ENCODE measurements around the gene ZNF516. TPM values are rescaled to one million over a fixed set of nuclear protein-coding genes. Genes with fewer than 3 reads are reported as not detected.

Gene ZNF516
- 14.8 and 21.9 TPM in 2 replicates for total RNA-seq

GRCh38 chr18:76495006-76495370 lies at the start of gene ZNF516:
ZNF516 (minus strand) TSS chr18:76495242; CDS start chr18:76443054, 52,188 bp downstream.

